NCI-H1694 (cell line): ENCODE data around the gene ADI1.
"Not testable (repeated sequence)": the region's sequence is repeated elsewhere in the genome, so short reads cannot be mapped to it uniquely, and the experiment has no call there.

Experiments used
- DNase-seq: peaks from one replicate; lab custom pipeline; 2025; lab: John Stamatoyannopoulos, UW

Gene ADI1

DNA sequence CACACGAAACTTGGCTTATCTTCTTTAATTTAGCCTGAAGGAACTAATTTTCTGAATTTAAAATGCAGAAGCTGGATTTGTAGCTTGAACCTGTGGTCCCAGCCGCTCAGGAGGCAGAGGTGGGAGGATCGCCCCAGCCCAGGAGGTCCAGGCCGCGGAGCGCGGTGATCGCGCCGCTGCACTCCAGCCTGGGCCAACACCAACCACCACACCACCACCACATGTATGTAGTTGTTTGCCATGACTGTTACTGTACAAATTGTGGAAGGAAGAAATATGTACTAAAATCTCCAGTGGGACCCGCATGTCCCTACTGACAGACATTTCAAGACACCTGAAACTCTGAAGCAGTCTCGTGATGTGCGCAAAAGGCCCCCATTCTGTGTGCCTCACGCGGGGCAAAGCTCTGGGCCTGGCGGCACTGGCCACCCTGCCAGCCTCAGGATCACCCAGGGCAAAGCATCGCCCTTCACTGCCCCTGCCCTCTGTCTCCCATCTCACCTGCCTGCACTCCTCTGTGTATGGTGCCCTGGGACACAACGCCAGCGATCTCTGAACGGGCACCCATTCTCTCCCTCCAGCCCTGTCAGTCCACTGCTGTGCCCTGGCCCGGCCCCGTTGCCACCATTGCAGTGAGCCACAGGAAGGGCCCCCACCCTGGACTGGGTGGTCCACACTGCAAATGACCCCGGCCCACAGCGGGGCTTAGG, 10.1 kb upstream of the ADI1 start:
- DNase-seq = no peak

DNA sequence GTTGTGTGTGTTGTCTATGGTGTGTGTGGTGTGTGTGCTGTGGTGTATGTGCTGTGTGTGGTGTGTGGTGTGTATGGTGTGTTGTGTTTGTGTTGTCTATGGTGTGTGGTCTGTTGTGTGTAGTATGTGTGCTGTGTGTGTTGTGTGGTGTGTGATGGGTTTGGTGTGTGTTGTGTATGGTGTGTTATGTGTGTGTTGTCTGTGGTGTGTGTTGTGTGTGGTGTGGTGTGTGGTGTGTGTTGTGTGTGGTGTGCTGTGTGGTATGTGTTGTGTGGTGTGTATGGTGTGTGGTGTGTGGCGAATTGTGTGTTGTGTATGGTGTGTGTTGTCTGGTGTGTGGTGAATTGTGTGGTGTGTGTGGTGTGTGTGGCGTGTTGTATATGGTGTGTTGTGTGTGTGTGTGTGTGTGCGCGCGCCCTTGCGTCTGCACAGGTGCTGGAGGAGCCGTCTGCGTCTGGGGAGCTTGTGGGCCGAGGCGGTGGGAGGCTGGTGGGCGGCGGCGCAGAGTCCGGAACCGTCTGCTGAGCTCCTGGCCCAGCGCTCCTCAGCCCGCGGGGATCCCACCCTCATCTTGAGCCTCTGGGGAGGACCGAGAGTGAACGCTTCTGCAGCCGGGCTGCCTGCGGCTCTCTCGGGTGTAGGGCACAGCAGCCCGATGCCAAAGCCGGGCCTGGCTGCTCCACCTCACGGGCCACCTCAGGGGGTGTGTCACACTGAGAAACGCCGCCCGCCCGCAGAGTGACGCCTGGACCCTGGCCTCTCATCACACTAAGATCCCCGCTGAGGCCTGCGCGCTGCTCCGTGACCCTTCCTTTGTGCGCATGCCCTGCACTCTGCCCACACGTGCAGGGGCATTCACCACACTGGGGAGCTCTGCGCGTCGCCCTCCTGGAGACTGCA, 8.8 kb upstream of the ADI1 start:
- no peak for DNase-seq

DNA sequence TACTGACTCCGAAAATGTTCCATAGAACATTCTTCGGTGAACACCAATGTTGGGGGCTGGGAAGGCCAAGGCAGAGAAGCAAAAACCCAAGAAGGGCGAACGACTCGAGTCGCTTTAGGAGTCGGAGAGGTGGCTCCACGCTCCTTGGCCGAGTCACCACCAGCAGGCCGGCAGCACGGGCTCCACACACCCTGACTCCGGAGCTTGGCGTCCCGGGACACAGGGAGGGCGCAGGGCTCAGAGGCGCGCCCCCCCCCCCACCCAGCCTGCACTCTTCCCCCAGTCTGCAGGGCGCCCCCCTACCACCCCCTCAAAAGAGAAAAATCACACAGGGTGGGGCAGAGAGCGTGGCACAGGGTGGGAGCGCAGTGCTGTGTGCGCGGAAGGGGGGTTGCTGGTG, 7.5 kb upstream of the ADI1 start:
- DNase-seq = no peak

DNA sequence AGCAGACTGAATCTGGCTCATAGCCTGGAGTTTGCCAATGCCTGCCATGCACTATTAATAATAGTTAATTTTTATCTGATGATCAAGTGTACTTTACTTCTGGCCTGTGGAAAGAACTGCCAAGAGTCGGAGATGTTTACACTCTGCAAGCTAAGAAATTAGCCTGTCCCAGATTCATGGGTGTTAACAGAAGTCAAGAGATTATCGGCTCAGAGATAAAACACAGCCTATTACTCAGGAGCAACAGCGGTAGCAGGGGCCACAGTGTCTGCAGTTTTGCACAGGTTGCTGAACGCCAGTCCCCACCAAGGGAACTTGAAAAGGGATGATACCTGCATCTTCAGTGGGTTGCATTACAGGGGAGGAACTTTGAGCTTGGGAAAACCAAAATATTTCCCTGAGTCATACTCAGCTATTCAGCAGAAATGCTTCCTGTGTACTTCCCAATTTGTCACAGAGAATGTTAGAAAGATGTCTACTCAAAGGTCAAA, 4.3 kb upstream of the ADI1 start:
- DNase-seq = no peak

DNA sequence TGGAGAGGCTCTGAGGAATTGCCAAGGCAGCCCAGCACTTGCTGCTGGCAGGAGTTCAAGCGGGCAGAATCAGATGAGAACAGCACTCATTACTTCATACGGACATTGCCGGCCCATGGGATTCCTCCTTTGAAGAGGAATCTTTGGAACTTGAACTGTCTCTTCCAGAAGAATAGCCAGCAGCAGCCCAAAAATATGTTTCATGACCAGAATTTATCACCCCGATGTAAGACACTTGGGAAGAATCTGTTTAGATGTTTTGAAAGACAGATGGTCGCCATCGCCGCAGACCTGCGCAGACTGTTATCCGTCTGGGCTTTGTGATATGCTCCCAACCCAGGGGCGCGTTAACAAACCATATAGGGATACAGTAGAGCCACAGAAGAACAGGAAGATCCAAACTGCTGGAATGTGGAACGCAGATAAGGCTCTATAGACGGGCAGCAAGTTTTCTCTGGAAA, 3.7 kb upstream of the ADI1 start:
- DNase-seq = no peak

DNA sequence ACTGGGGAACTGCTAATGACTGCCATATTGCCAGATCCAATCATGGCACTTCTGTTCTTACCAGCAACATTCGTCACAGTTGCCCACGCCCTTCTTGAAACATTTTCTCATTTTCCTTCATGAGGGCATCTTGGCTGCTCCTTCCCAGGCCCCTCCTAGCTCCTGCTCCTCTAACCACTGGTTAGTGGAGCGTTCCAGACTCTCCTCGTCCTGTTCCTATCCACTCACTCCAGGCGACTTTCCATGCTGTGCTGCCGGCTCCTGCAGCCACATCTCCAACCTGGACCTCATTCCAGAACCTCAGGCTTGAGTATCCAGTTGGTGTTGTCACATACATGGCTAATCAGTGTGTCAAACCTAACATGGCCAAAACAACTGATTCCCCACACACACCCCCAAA, 1.3 kb upstream of the ADI1 start:
- no peak for DNase-seq

DNA sequence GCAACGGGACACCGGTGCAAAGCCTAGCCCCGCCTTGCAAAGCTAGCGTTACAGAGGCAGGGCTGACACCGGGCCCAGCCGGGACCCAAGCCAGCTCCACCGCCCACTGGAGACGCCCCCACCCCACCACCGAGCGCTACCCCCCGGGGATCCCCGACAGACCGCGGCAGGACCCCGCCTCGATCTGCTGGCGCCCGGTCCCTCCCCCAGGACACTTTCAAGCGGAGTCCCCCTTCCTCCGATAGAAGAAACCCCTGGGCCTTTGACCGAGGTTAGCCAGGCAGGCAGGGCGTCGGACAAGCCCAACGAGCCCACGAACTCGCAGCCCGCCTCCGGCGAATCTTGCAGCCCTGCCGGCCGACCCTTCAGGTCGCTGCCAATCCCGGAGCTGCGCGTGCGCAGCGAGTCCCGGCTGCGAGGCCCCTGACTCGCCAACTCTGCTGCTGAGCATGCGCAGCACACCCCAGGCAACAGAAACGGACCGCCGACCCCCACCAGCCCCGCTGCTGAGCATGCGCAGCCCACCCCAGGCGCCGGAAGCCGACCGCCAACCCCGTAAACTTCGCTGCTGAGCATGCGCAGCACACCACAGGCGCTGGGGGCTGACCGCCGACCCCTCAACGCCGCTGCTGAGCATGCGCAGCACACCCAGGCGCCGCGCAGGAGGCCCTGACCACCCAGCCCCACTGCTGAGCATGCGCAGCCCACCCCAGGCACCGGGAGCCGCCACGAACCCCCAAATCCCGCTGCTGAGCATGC, 656 bp downstream of the ADI1 start:
- peak; percentile 98 for DNase-seq

DNA sequence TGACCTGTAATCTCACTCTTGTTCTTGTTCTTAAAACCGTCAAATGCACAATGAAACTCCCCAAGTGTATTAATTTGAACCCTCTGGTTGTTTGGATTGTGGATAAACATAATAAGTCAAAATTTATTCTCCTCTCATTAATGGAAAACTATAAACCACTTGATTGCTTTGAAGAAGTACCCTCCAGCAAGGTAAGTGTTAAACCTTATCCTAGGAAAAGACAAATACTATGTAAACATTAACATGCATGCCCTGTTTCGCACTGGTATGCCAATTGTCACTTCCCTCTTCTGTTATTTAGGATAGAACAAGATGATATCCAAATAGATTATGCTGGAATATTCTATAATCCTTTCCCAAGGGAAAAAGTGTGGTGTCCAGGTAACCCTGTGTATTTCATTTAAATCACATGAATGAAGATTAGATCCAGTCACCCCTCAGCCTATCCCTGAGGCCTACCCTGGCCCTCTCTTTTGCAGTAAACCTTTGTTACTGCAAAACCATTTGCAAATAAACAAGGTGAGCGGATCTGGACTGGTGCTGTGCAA, 1.3 kb downstream of the ADI1 start:
- DNase-seq = no peak

DNA sequence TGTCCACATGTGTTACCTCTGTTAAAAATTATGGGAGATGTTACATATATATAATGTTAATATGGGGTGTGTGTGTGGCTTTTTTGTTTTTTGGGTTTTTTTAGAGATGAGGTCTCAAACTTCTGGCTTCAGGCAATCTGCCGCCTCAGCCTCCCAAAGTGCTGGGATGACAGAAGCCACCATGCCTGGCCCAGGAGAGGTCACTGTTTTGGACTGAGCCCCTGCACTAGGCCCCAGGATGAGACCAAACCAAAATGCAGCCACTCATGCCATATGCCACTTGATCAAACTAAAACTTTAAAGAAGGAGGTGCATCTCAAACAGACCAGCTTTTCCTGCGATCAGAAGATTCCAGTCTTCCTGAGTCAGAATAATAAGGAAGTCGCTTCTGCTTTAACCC, 2.5 kb downstream of the ADI1 start:
- DNase-seq = no peak

DNA sequence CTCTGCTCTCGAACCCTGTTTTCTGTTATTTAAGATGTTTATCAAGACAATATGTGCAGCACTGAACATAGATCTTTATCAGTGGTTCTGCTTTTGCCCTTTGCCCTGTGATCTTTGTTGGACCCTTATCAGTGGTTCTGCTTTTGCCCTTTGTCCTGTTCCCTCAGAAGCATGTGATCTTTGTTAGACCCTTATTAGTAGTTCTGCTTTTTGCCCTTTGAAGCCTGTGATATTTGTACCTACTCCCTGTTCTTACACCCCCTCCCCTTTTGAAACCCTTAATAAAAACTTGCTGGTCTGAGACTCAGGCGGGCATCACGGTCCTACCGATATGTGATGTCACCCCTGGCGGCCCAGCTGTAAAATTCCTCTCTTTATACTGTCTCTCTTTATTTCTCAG, 3.9 kb downstream of the ADI1 start:
- DNase-seq = not testable (repeated sequence)

DNA sequence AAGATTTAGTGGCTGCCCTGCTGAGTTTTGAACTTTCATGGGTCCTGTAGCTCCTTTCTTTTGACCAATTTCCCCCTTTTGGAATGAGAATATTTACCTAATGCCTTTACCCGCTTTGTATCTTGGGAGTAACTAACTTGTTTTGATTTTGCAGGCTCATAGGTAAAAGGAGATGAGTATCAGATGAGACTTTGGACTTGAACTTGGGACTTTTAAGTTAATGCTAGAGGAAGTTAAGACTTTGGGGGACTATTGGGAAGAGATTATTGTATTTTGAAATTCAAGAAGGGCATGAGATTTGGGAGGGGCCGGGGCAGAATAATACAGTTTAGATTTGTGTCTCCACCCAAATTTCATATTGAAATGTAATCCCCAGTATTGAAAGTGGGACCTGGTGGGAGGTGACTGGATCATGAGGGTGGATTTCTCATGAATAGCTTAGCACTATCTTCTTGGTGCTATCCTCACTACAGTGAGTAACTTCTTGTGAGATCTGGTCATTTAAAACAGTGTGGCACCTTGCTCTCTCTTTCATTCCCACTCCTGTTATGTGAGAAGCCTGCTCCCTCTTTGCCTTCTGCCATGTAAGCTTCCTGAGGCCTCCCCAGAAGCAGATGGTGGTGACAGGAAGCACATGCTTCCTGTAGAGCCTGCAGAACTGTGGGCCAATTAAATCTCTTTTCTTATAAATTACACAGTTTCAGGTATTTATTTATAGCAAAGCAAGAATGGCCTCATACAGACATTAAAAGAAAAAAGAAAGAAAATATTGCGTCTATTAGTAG, 6.1 kb downstream of the ADI1 start:
- no peak for DNase-seq

DNA sequence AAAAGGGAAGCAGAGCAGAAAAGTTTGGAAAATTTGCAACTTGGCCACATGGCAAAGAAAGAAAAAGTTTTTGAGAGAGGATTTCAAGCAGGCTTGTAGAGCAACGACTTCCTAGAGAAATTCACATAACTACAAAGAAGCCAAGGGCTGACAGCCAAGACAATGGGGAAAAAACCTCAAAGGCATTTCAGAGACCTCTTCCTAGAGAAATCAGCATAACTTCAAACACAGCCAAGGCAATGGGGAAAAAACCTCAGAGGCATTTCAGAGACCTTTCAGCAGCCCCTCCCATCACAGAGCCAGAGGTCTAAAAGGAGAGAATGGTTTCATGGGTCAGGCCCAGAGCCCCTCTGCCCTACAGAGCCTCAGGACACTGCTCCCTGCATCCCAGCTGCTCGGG, 7.2 kb downstream of the ADI1 start:
- DNase-seq = no peak

DNA sequence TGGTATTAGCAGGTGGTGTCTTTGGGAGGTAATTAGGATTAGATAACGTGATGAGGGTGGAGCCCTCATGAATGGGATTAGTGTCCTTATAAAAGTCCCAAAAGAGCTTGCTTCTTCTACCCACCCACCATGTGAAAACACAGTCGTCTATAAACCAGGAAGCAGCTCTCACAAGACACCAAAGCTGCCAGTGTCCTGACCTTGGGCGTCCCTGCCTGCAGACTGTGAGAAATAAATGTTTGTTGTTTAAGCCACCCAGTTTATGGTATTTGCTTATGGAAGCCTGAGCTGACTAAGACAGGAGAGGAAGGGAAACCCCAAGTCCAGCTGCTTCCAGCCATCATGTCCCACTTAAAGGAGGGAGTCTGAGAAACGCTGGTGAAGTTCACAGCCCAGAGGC, 13.6 kb downstream of the ADI1 start:
- DNase-seq = no peak

DNA sequence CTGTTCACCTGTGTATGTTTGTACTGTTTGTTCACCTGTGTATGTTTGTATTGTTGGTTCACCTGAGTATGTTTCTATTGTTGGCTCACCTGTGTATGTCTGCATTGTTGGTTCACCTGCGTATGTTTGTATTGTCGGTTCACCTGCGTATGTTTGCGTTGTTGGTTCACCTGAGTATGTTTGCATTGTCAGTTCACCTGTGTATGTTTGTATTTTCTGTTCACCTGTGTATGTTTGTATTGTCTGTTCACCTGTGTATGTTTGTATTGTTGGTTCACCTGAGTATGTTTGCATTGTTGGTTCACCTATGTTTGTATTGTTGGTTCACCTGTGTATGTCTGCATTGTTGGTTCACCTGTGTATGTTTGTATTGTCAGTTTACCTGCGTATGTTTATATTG, 14.6 kb downstream of the ADI1 start:
- DNase-seq = no peak

DNA sequence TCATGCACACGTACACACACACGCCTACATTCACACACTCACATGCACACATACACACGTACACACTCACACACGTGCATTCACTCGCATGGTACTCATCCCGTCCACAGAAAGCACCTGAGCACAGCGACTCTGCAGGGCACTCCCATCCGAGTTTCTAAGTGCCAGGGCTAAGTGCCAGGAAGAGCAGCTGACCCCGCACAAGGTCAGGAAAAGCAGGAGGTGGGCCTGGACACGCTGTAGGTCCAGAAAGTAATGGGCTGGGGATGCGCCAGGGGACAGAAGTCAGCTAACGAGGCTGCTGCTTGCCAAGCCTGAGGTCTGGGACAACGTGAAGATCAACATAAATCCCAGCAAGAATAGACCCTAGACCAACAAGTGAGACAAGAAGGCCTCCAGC, 15.8 kb downstream of the ADI1 start:
- DNase-seq = no peak

DNA sequence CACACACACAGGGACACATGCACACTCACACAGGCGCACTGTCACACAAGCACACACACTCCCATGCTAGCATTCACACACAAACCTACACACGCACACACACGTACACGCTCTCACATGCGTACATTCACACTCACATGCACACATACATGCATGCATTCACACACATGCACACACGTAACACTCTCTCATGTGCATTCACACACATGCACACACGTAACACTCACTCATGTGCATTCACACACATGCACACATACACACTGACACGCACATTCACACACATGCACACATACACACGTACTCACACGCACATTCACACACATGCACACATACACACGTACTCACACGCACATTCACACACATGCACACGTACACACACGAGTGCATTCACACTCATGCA, 16.3 kb downstream of the ADI1 start:
- DNase-seq = no peak

DNA sequence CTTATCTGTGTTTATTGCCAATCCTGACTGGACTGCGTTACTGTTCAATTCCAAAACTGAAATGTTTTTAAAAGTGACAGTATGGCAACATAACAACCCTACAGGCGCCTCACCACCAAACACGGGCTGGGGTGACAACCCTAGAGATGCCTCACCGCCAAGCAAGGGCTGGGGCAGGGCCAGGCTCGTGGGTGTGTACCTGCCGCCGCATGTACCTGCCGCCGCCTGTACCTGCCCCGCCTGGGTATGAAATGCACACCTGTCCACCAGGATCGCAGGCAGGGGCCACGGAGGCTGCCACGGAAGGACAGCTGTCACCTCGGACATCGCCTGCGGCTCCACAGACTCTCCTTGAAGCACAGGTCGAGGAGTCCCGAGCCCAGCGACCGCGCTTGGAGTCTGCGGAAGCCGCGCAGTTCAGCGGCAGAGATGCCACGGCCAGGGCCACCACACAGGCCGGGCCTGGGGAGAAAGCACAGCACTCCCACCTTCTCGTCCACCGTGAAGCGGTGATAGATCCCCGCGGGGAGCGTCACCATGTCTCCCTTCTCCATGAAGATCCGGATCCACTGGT, 18.9 kb downstream of the ADI1 start:
- no peak for DNase-seq

DNA sequence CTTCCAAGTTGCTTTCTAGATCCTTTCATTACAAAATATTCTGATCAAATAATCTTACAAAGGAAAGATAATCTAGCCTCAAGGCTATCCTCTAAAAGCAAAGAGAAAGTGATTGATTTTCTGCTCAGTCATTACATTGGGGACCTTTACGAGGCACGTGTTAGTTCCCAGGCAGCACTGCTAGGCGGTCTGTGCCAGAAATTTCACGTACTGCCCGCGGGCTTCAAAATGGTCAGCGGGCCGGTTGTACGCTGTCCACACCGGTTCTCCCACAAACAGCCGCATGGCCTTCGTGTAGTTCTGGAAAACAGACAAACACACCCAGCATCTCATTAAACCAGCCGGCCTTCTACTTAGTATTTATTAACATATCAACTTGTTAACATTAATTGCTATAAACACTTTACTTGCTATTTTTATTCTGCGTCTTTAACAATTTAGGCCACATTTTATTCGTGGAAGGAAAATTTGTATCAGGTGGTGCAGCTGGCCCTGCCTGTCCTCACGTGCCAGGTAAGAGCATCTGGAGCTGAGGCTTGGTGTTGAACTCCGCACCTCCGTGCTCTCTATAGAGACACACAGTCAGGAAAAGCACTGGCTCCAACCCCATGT, 20.4 kb downstream of the ADI1 start:
- DNase-seq = no peak

DNA sequence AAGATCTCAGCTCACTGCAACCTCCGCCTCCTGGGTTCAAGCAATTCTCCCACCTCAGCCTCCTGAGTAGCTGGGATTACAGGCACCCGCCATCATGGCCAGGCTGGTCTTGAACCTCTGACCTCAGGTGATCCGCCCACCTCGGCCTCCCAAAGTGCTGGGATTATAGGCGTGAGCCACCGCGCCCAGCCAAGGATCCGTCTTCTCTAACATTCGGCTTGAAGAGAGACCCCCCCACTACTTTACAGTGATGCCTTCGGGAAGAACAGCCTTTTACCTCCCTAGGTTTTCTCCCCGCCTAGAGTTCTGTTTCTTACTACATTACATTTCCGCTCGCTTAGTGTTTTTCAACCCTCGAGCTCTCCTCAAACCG, 22.6 kb downstream of the ADI1 start:
- not testable (repeated sequence) for DNase-seq

DNA sequence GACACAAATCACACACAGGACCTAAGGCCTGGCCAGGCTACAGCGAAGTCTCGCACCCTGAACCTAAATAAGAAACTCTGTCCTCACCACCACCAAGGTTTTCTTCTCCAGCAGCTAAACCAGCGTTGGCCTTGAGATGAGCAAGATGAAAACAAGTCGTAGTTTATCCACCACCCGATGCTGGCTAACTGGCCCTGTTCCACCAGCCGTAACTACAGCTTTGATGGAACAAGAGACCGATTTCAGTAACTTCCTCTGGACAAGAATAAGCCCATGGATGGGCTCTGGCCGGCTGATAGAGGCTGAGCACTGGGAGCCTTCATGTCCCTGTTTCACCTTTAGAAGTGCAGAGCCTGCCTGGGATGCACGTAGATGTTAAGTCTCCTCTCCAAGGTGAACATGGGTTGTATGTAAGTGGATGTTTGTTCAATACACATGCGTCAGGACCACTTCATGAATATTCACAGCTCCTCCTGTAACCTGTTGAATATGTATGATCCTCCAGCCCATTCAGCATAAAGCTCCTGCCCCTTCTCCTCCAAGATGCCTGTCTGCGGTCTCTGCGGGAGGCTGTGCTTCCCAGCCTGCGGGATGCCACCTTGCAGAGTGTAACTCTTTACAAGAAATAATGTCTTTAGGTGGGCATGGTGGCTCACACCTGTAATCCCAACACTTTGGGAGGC, 24.2 kb downstream of the ADI1 start:
- DNase-seq = no peak
